ENCODE measurements around the gene TXNRD1. TPM values are rescaled to one million over a fixed set of nuclear protein-coding genes. Genes with fewer than 3 reads are reported as not detected.

Gene TXNRD1
- total and polyA plus RNA-seq, 8 donors, result 54.6 to 174 (median 61.1) TPM

- Histone ChIP-seq H3K27me3 (no peaks in the 10 kb centered on the region), H3K27ac (no peak overlapping the region), H3K36me3 (no peaks in the 10 kb centered on the region), H3K9me3 (no peaks in the 10 kb centered on the region), H3K4me1 (peaks cover 7 to 18% of the 10 kb centered on the region in 2 donors), H3K4me3 (no peak overlapping the region)
- ATAC-seq, result peak; percentile 46
- TF ChIP-seq, protein P1, sequence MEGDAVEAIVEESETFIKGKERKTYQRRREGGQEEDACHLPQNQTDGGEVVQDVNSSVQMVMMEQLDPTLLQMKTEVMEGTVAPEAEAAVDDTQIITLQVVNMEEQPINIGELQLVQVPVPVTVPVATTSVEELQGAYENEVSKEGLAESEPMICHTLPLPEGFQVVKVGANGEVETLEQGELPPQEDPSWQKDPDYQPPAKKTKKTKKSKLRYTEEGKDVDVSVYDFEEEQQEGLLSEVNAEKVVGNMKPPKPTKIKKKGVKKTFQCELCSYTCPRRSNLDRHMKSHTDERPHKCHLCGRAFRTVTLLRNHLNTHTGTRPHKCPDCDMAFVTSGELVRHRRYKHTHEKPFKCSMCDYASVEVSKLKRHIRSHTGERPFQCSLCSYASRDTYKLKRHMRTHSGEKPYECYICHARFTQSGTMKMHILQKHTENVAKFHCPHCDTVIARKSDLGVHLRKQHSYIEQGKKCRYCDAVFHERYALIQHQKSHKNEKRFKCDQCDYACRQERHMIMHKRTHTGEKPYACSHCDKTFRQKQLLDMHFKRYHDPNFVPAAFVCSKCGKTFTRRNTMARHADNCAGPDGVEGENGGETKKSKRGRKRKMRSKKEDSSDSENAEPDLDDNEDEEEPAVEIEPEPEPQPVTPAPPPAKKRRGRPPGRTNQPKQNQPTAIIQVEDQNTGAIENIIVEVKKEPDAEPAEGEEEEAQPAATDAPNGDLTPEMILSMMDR (IDR thresholded peaks at IDR 0.05), result no peak
- no peak for DNase-seq
- intact Hi-C loops (cut with DNase I), result no loop called here
Measured at GRCh38 chr12:104223712-104224111, 8.1 kb downstream of the TXNRD1 start.

GRCh38 chr12:104226672-104227071 lies 11.1 kb downstream of the TXNRD1 start:
- ATAC-seq (no peak), DNase-seq (no peak)
- intact Hi-C loops (cut with DNase I), result no loop called here

GRCh38 chr12:104230304-104231095 lies 14.9 kb downstream of the TXNRD1 start:
- DNase-seq (no peak), ATAC-seq (no peak)
- H3K27ac ChIP-seq, result no peak overlapping the region
- peaks cover 3 to 38% of the 10 kb centered on the region in 2 donors for H3K9me3 ChIP-seq
- TF ChIP-seq, protein P1 (IDR thresholded peaks at IDR 0.05), result no peak
- no peaks in the 10 kb centered on the region for H3K27me3 ChIP-seq
- intact Hi-C loops (cut with DNase I), result no loop called here
- no peaks in the 10 kb centered on the region for H3K4me1 ChIP-seq
- H3K4me3 ChIP-seq, result no peak overlapping the region
- H3K36me3 ChIP-seq, result no peaks in the 10 kb centered on the region

More at GRCh38 chr12:104226672-104227071, 11.1 kb downstream of the TXNRD1 start:
- no peak overlapping the region for H3K27ac ChIP-seq
- H3K4me3 ChIP-seq, result no peak overlapping the region
- H3K4me1 ChIP-seq, result no peaks in the 10 kb centered on the region
- TF ChIP-seq, protein P1 (IDR thresholded peaks at IDR 0.05), result no peak
- peaks cover 0 to 2% of the 10 kb centered on the region in 2 donors for H3K9me3 ChIP-seq
- no peaks in the 10 kb centered on the region for H3K27me3 ChIP-seq
- H3K36me3 ChIP-seq, result no peaks in the 10 kb centered on the region

DNA sequence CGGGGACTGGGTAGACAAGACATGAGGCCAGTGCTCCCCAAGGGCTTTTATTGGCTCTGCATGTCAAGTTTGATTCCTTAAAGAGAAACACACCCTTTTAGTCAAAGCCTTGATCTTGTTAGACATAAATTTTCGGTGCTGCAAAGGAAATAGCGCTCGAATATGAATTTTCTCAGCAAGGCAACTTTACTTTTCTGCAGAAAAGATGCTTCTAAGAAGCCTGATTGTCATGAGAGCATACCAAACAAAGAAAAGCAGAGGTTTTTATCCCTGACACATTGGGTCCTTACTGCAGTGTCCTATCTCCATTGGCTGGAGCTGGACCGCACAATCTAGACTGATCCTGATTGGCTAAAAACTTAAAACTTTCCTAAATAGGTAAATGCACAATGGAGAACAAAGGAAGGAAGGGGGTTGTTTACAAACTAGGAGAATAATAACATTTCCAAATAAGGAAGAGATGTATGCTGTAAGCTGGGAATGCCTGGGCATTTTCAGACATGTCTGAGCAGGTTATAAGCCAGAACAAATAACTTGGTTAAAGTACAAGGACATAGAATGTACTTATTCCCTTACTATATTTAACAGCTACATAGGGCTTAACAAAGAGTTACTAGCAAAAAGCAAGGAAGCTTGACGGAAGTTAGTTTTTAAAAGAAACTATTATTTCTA lies 17.2 kb downstream of the TXNRD1 start:
- peaks cover 3 to 47% of the 10 kb centered on the region in 2 donors for H3K9me3 ChIP-seq
- DNase-seq (no peak), ATAC-seq (no peak)
- no peaks in the 10 kb centered on the region for H3K27me3 ChIP-seq
- no peaks in the 10 kb centered on the region for H3K4me1 ChIP-seq
- H3K36me3 ChIP-seq, result no peaks in the 10 kb centered on the region
- intact Hi-C loops (cut with DNase I), result no loop called here
- no peak overlapping the region for H3K4me3 ChIP-seq
- H3K27ac ChIP-seq, result no peak overlapping the region
- TF ChIP-seq, protein P1 (IDR thresholded peaks at IDR 0.05), result no peak

- intact Hi-C loops (cut with DNase I), result no loop called here
- Histone ChIP-seq H3K4me3 (no peak overlapping the region), H3K36me3 (no peaks in the 10 kb centered on the region), H3K27ac (no peak overlapping the region), H3K27me3 (no peaks in the 10 kb centered on the region), H3K9me3 (peaks cover 3 to 47% of the 10 kb centered on the region in 2 donors), H3K4me1 (no peaks in the 10 kb centered on the region)
- ATAC-seq, result no peak
- DNase-seq, result no peak
- TF ChIP-seq, protein P1 (IDR thresholded peaks at IDR 0.05), result no peak
Measured at GRCh38 chr12:104234926-104235499, 19.4 kb downstream of the TXNRD1 start.

Data from left lung (tissue), 10 donors.